GM12878 (cell line): ENCODE data around the gene SGPP2. TPM values are rescaled to one million over a fixed set of nuclear protein-coding genes. Genes with fewer than 3 reads are reported as not detected.

Source experiments
- ATAC-seq: fragments of 200-7000 bp; cut with Tn5 transposase; 3 replicates; pipeline ENCODE4 v1.9.1; 2020; ENCODE audit warnings: mild to moderate bottlenecking, moderate library complexity
- BruUV-seq: library from RNA; stranded (reverse); fragments of 400-500 nt; replicated peaks from 2 replicates; lab custom pipeline; 2021; lab: Mats Ljungman, UMichigan
- CTCF ChIA-PET: fragments of 300-600 bp; sonication (Branson Sonifier 250); formaldehyde crosslinking; extraction: SDS; loops from one replicate; lab custom pipeline; 2021; ENCODE audit warnings: inconsistent platforms; lab: Yijun Ruan, JAX
- POLR2A ChIA-PET: fragments of 350-600 bp; formaldehyde crosslinking; extraction: SDS; loops from one replicate; lab custom pipeline; 2021; ENCODE audit warnings: inconsistent platforms; lab: Charles Lee
- RAD21 ChIA-PET: fragments of 300-600 bp; sonication (Branson Sonifier 250); formaldehyde crosslinking; loops from one replicate; lab custom pipeline; 2023; ENCODE audit warnings: antibody characterized with exemption; ENCODE audit not compliant: unreplicated experiment; lab: Charles Lee
- SMC1A ChIA-PET: fragments of 300-600 bp; sonication (Branson Sonifier 250); formaldehyde crosslinking; loops from one replicate; lab custom pipeline; 2023; ENCODE audit not compliant: unreplicated experiment, uncharacterized antibody; lab: Charles Lee
- DNase-seq: peaks from one replicate; pipeline ENCODE4 v3.0.0-alpha.2; 2011; ENCODE audit warnings: low read depth, low spot score
- FAIRE-seq: peaks from 3 replicates; lab custom pipeline; 2011; peaks lifted over from hg19 to GRCh38; lab: Jason Lieb, UNC
- H2AFZ ChIP-seq: 2 replicates; pipeline ENCODE4 v1.6.0; 2011; ENCODE audit warnings: low read depth, low read length, control low read depth; ENCODE audit not compliant: control insufficient read depth
- H3K27ac ChIP-seq: 2 replicates; pipeline ENCODE4 v1.5.1; 2011; ENCODE audit warnings: control low read depth; ENCODE audit not compliant: control insufficient read depth, insufficient read depth
- H3K27me3 ChIP-seq, 2 experiments: replicated peaks in 1 of 2; 2 replicates each; pipeline versions ENCODE4 v1.6.0 to v1.6.1; 2011; ENCODE audit warnings: low read length in 1 of 2; ENCODE audit not compliant: control insufficient read depth in 2 of 2, insufficient read depth in 2 of 2
- H3K36me3 ChIP-seq, 2 experiments: 2 replicates each; pipeline ENCODE4 v1.5.1; 2011; ENCODE audit warnings: low read length in 1 of 2; ENCODE audit not compliant: control insufficient read depth in 2 of 2, insufficient read depth in 2 of 2
- H3K4me1 ChIP-seq: 2 replicates; pipeline ENCODE4 v1.6.1; 2011; ENCODE audit warnings: mild to moderate bottlenecking, low read length, moderate library complexity, mixed read lengths; ENCODE audit not compliant: control insufficient read depth, insufficient read depth
- H3K4me2 ChIP-seq: 2 replicates; pipeline ENCODE4 v1.6.0; 2011; ENCODE audit warnings: control low read depth; ENCODE audit not compliant: control insufficient read depth, insufficient read depth
- H3K4me3 ChIP-seq: fragments of 200-600 bp; sonication (generic); 2 replicates; pipeline ENCODE4 v1.5.1; 2016
- H3K79me2 ChIP-seq: 2 replicates; pipeline ENCODE4 v1.6.0; 2011; ENCODE audit warnings: low read length; ENCODE audit not compliant: control insufficient read depth, insufficient read depth
- H3K9ac ChIP-seq: 2 replicates; pipeline ENCODE4 v1.8.0; 2011; ENCODE audit warnings: low read length, control low read depth, mixed read lengths; ENCODE audit not compliant: control insufficient read depth, insufficient read depth
- H3K9me3 ChIP-seq: replicated peaks from 3 replicates; pipeline ENCODE4 v1.5.1; 2011; ENCODE audit warnings: mild to moderate bottlenecking, low read length; ENCODE audit not compliant: control insufficient read depth, insufficient read depth
- H4K20me1 ChIP-seq: 2 replicates; pipeline ENCODE4 v1.6.0; 2011; ENCODE audit not compliant: control insufficient read depth, insufficient read depth
- BRCA1 ChIP-seq: IDR thresholded peaks from 2 replicates; pipeline ENCODE4 v1.6.1; 2011; ENCODE audit warnings: low read depth, low read length, improper control_type of control experiment
- HDAC2 ChIP-seq: fragments of 200-600 bp; sonication (generic); IDR thresholded peaks from 2 replicates; pipeline ENCODE4 v1.6.1; 2017
- NFXL1 ChIP-seq: fragments of 450-650 bp; IDR thresholded peaks from 2 replicates; pipeline ENCODE4 v1.6.1; 2017; ENCODE audit warnings: antibody characterized with exemption, mild to moderate bottlenecking, borderline replicate concordance
- NR2C2 ChIP-seq: IDR thresholded peaks from 2 replicates; pipeline ENCODE4 v1.6.1; 2011; ENCODE audit warnings: borderline replicate concordance, low read depth; ENCODE audit not compliant: control insufficient read depth, insufficient read length
- PAX5 ChIP-seq: IDR thresholded peaks from 2 replicates; pipeline ENCODE4 v1.6.1; 2011; ENCODE audit warnings: low read depth, low read length, borderline replicate concordance
- TBL1XR1 ChIP-seq: IDR thresholded peaks from 2 replicates; pipeline ENCODE4 v1.6.1; 2012; ENCODE audit warnings: low read depth, low read length, improper control_type of control experiment
- USF2 ChIP-seq: IDR thresholded peaks from 2 replicates; pipeline ENCODE4 v1.6.1; 2011; ENCODE audit warnings: low read depth, low read length, improper control_type of control experiment, borderline replicate concordance
- WGBS: methylation state at CpG from one replicate; pipeline ENCODE4 v1.1.6; 2016; ENCODE audit warnings: low lambda C conversion rate; ENCODE audit not compliant: insufficient replicate concordance, insufficient coverage; ENCODE audit errors: missing lambda C conversion rate; 5-methylcytosine and 5-hydroxymethylcytosine counted together
- in situ Hi-C: fragments of 300-500 bp; cut with MboI; formaldehyde crosslinking; loops from 9 replicates; pipeline ENCODE4 v1.14.3; 2018; ENCODE audit warnings: mixed read lengths
- intact Hi-C: fragments of 100-400 bp; cut with micrococcal nuclease; formaldehyde crosslinking; loops from one replicate; pipeline ENCODE4 v1.14.2; 2022; ENCODE audit not compliant: unreplicated experiment
- polyA plus RNA-seq, 11 experiments: library from polyadenylated mRNA; depleted of rRNA in 4 of 11; unstranded in 6 of 11; stranded (reverse) in 5 of 11; fragments of >200 nt; fragmentation: Nextera tagmentation in 4 of 11; fragmentation: Illumina TruSeq in 1 of 11; extraction: Ambion mirVana in 4 of 11; extraction: Trizol in 1 of 11; gene quantifications; 1 replicate in 1 of 11; 2 replicates in 10 of 11; pipeline versions ENCODE4 v1.2.1 to v1.2.3, GENCODE V29; 2011 to 2016; ENCODE audit warnings: inconsistent platforms in 2 of 11, missing spikeins in 2 of 11, low read depth in 1 of 11
- total RNA-seq, 4 experiments: library from RNA; depleted of rRNA in 3 of 4; stranded (reverse); fragments of >200 nt in 3 of 4; fragmentation: Illumina TruSeq in 1 of 4; extraction: Trizol in 1 of 4; gene quantifications; 2 replicates each; pipeline versions ENCODE4 v1.2.1 to v1.2.3, GENCODE V29; 2013 to 2021
- TF ChIP-seq, protein P1 (sequence below): fragments of 450-650 bp; IDR thresholded peaks from 2 replicates; pipeline ENCODE4 v1.6.1; 2017; ENCODE audit warnings: mild to moderate bottlenecking, moderate library complexity

Gene SGPP2
- total and polyA plus RNA-seq, 10 of the 15 experiments (the other 5 are each of a cell fraction or from before 2014, with no cell fraction given), result 3.5 to 84.9 (median 13.1) TPM

- TF ChIP-seq, protein P1, sequence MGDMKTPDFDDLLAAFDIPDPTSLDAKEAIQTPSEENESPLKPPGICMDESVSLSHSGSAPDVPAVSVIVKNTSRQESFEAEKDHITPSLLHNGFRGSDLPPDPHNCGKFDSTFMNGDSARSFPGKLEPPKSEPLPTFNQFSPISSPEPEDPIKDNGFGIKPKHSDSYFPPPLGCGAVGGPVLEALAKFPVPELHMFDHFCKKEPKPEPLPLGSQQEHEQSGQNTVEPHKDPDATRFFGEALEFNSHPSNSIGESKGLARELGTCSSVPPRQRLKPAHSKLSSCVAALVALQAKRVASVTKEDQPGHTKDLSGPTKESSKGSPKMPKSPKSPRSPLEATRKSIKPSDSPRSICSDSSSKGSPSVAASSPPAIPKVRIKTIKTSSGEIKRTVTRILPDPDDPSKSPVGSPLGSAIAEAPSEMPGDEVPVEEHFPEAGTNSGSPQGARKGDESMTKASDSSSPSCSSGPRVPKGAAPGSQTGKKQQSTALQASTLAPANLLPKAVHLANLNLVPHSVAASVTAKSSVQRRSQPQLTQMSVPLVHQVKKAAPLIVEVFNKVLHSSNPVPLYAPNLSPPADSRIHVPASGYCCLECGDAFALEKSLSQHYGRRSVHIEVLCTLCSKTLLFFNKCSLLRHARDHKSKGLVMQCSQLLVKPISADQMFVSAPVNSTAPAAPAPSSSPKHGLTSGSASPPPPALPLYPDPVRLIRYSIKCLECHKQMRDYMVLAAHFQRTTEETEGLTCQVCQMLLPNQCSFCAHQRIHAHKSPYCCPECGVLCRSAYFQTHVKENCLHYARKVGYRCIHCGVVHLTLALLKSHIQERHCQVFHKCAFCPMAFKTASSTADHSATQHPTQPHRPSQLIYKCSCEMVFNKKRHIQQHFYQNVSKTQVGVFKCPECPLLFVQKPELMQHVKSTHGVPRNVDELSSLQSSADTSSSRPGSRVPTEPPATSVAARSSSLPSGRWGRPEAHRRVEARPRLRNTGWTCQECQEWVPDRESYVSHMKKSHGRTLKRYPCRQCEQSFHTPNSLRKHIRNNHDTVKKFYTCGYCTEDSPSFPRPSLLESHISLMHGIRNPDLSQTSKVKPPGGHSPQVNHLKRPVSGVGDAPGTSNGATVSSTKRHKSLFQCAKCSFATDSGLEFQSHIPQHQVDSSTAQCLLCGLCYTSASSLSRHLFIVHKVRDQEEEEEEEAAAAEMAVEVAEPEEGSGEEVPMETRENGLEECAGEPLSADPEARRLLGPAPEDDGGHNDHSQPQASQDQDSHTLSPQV, result no peak
- TF ChIP-seq TBL1XR1 (no peak), PAX5 (no peak), USF2 (no peak)
Measured at GRCh38 chr2:222404151-222404905, 20.0 kb upstream of the SGPP2 start (continued).

DNA sequence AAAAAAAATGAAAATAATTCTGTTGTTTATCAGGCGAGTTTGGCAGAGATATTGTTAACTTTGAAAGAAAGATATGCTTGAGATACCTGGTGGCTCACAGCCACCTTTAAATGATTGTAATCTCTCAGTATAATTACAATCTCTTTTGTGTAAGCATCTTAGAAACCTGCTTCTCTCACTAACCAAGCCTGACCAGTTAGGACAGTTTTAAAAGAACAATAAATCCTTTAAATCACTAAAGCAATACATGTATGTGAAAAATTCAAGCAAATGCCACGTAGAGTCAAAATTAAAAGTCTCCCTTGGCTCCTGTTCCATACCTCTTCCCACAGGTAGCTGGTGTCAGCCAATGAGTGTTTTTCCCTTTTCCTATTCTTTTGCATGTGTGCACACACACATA lies 15.7 kb upstream of the SGPP2 start:
- DNase-seq (no peak), FAIRE-seq (no peak), ATAC-seq (no peak)
- Histone ChIP-seq H3K27me3 (no peaks in the 10 kb centered on the region), H2AFZ (no peak overlapping the region), H4K20me1 (no peaks in the 10 kb centered on the region), H3K4me1 (no peaks in the 10 kb centered on the region), H3K36me3 (no peaks in the 10 kb centered on the region), H3K4me2 (no peak overlapping the region), H3K79me2 (no peaks in the 10 kb centered on the region), H3K27ac (no peak overlapping the region), H3K4me3 (no peak overlapping the region), H3K9me3 (no peaks in the 10 kb centered on the region; the same call in 2 of the 3 replicates), H3K9ac (no peak overlapping the region)
- ChIA-PET RAD21 (no interaction called here), CTCF (no interaction called here), SMC1A (no interaction called here), POLR2A (no interaction called here)
- intact Hi-C loops (no loop called here), in situ Hi-C loops (no loop called here)
- BruUV-seq, result no TSS peak
- TF ChIP-seq BRCA1, result no peak
- TF ChIP-seq NR2C2, result no peak
- TF ChIP-seq NFXL1, result no peak
- no peak for TF ChIP-seq HDAC2
- WGBS, result 21% methylated on average over 2 of the region's 2 CpGs
